ENCODE results near the gene RAET1L.
"Not testable (repeated sequence)": the region's sequence is repeated elsewhere in the genome, so short reads cannot be mapped to it uniquely, and the experiment has no call there.

Gene RAET1L

GRCh38 chr6:149991472-149991795 lies 33.9 kb downstream of the RAET1L start:
- not testable (repeated sequence) for DNase-seq (ENCODE audit: low read depth in 2 of 2)

- DNase-seq (ENCODE audit: low read depth in 2 of 2): no peak
Observed at GRCh38 chr6:149990661-149991471, 34.5 kb downstream of the RAET1L start.

- no peak for DNase-seq (ENCODE audit: low read depth in 2 of 2)
Observed at GRCh38 chr6:149990212-149990660, 35.1 kb downstream of the RAET1L start.

- no peak for DNase-seq (ENCODE audit: low read depth in 2 of 2)
Observed at GRCh38 chr6:149988550-149989346, 36.6 kb downstream of the RAET1L start.

- DNase-seq (ENCODE audit: low read depth in 2 of 2): no peak
Observed at GRCh38 chr6:149987602-149988107, 37.7 kb downstream of the RAET1L start.

DNA sequence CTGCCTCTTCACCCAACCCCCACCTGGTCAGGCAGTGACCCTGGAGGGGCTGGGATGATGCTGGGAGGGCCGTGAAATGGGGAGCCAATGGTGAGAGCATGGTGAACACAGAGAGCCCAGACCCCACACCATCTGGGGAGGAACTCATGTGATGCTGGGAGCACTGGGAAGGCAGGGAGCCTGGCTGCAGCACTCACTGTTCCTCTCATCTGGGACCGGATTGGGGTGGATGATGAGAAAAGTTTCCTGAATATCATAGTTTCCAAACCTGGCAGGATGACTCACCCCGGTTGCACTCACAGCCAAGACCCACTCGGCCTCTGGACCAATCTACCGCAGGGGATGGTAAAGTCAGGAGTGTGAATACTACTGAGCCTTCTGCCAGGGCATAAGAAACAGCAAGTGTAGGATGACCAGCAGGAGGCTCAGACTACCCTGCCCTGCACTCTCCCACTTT lies 39.8 kb downstream of the RAET1L start:
- no peak for DNase-seq (ENCODE audit: low read depth in 2 of 2)

DNA sequence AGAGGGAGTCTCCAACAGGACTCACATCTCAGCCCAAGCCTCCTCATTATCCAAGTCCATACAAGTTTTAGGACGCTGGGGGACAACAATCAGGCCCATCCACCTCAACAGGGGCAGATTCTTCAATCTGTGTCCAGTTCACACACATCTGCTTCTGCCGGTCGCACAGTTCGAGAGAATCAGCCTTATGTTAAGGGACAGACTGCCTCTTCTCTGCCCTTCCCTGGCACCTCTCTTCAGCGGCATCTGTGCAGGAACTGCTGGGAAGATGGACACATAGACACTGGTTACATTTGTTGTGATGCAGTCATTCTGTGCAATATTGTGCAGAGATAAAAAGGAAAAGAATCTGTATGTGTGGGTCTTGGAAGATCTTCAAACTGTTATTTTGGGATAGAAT lies 40.6 kb downstream of the RAET1L start:
- DNase-seq (ENCODE audit: low read depth in 2 of 2): no peak

- no peak for DNase-seq (ENCODE audit: low read depth in 2 of 2)
Observed at GRCh38 chr6:149983145-149983544, 42.2 kb downstream of the RAET1L start.

DNA sequence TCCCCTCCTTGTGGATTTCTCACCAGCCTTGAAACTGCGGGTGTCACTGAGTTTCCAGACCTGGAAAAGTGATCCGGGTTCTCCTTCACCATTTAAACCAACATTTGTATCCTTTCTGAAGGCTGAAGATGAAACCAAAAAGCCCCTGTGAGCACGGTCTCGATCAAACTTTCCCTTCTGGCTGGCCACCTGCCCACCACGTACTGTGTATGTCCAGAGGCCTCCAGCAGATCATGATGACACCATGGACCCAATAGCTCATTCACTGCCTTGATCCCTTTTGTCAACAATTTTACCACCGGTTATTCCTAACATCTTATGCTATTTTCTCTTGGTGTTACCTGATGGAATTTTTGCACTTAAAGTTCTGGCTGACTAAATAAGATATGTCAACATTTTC lies 46.0 kb downstream of the RAET1L start:
- DNase-seq (ENCODE audit: low read depth in 2 of 2): no peak

DNA sequence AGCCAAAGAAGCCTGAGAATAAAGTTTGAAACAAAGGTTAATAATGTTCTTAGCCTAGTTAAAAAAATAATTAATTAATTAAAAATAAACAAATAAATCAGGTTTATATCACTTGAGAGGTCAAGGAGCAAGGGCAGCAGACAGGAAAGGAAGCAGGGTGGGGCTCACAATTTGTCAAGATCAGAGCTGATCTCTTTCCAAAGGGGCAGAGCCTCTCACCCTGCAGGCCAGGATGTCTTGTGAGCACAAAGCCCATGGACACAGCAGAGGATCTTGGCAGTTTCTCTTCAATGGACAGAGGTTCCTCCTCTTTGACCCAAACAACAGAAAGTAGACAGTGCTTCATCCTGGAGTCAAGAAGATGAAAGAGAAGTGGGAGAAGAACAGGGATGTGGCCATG lies 46.7 kb downstream of the RAET1L start:
- no peak for DNase-seq (ENCODE audit: low read depth in 2 of 2)

DNA sequence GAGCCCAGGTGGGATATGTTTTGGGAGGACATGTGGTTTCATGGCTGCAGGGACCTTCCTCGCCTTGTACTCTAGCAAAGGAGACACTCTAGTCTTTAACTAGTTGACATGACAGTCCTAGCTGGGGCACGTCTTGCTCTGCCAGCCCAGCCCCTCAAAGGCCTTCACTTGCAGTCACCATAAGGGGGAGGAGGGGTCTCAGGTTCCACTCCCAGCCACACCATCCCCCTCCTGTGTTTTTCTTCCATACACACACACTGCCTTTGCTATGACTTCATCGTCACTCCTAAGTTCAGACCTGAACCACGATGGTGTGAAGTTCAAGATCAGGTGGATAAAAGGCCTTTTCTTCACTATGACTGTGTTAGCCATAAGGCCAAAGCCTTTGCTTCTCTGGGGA lies 48.1 kb downstream of the RAET1L start:
- DNase-seq (ENCODE audit: low read depth in 2 of 2): no peak

DNA sequence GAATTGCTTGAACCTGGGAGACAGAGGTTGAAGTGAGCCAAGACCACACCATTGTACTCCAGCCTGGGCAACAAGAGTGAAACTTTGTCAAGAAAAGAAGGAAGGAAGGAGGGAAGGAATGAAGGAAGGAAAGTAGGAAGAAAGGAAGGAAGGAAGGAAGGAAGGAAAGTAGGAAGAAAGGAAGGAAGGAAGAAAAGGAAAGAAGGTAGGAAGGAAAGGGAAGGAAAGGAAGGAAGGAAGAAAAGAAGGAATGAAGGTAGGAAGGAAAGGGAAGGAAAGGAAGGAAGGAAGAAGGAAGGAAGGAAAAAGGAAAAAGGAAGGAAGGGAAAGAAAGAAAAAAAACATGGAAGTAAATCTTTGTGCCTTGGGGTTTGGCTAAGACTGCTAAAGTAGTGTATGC lies 49.9 kb downstream of the RAET1L start:
- no peak for DNase-seq (ENCODE audit: low read depth in 2 of 2)

GRCh38 chr6:149974825-149975224 lies 50.5 kb downstream of the RAET1L start:
- no peak for DNase-seq (ENCODE audit: low read depth in 2 of 2)

DNA sequence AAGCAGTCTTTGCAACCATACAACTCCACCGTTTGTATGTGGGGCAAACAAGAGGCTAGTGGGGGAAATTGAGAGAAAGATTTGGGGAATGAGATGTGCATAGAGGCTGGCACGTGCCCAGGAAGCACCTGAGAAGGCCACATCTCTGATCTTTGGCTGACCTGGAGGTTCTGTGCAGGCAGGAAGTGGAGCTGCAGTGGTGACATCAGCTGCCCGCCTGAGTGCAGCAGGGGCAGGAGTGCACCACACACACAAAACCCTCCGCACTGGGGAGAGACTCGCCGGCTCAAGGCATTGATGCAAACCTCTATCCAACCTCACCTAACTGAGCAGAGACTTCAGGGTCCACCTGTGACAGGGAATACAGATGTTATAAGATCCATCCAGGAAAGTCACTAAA lies 50.9 kb downstream of the RAET1L start:
- DNase-seq (ENCODE audit: low read depth in 2 of 2): not testable (repeated sequence)

DNA sequence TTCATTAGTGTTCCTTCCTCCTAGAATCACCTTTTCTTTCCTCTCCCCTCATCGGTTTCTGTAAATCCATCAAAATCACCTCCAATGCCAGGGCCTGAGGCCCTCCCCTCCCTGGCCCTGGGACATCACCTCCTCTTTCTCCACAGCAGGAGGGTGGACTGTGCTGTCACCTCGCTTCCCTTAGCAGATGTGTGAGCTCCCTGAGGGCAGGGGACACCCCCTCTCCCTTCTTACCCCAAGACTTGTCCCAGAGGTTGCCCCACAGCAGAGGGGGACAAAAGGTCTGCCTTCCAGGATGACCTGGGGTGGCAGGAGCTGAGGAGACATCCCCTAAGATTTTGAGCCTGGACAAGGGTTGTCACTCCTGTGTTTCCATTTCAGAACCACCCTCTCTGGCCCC lies 55.7 kb downstream of the RAET1L start:
- no peak for DNase-seq (ENCODE audit: low read depth in 2 of 2)

GRCh38 chr6:149968909-149969308 lies 56.4 kb downstream of the RAET1L start:
- DNase-seq (ENCODE audit: low read depth in 2 of 2): not testable (repeated sequence)
